ENCODE results near the gene AVPR2.

Gene AVPR2

DNA sequence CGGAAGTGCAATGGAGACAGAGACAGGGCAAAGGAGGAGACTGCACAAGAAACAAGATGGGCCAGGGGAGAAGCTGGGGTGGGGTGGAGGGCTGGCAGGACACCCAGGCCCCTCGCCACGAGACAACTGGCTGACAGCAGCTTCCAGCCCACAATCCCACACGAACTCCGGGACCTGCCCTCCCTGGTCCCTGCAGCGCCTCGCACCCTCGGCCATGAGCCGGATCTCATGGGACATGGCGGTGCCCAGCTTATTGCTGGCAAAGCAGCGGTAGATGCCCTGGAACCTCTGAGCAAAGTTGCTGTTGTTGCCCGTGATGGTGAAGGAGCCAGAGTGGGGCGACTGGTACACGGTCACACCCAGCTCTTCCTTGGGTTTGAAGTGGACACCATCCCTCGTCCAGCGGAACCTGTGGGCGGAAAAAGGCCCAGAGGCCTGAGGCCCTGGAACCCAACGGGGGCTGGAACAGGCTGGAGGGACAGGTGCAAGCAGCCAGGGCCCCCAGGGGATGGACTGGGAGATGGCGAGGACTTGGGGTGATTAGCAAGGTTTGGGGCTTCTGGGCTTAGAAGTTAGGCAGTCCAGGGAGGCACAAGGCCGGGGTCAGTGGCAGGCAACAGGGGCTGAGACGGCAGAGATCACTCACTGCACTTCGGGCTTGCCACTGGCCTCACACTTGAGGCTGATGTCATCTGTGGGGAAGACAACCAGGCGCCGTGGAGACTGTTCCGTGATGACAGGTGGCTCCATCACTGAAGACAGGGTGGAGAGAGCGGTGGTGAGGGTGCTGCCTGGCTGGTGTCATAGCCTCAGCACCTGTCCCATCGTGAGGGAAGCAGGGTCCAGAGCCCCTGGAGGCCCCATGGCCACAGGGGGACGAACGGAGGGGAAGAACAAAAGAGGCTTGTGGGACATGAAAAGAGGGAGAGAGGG, 32.3 kb upstream of the AVPR2 start:
- no peak for DNase-seq

- no peak for DNase-seq
Observed at GRCh38 chrX:153873282-153874084, 31.0 kb upstream of the AVPR2 start.

- DNase-seq: no peak
Observed at GRCh38 chrX:153874085-153874365, 30.4 kb upstream of the AVPR2 start.

- DNase-seq: no peak
Observed at GRCh38 chrX:153874366-153875125, 29.9 kb upstream of the AVPR2 start.

GRCh38 chrX:153875391-153876111, 28.9 kb upstream of the AVPR2 start:
- DNase-seq: peak; percentile 45

DNA sequence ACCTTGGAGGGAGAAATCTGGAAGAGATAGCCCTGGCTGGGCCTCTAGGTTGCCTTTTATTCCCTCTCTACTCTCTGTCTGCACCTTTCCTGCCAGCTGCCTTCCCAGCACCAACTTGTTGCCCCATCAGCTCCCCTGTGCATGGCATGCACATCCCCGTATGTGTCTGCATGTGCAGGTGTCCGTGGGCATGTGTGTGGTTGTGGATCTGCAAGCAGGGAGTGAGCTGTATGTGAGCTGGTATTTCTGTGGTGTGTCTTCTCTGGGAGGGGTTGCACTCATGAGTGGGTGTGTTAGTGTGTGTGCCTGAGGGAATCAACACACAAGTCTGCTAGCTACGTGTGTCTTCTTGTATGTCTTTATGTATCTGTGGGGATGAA, 28.4 kb upstream of the AVPR2 start:
- no peak for DNase-seq

GRCh38 chrX:153877571-153878261, 26.8 kb upstream of the AVPR2 start:
- no peak for DNase-seq

- no peak for DNase-seq
Observed at GRCh38 chrX:153878345-153878744, 26.1 kb upstream of the AVPR2 start.

GRCh38 chrX:153878969-153879653, 25.4 kb upstream of the AVPR2 start:
- DNase-seq: no peak

DNA sequence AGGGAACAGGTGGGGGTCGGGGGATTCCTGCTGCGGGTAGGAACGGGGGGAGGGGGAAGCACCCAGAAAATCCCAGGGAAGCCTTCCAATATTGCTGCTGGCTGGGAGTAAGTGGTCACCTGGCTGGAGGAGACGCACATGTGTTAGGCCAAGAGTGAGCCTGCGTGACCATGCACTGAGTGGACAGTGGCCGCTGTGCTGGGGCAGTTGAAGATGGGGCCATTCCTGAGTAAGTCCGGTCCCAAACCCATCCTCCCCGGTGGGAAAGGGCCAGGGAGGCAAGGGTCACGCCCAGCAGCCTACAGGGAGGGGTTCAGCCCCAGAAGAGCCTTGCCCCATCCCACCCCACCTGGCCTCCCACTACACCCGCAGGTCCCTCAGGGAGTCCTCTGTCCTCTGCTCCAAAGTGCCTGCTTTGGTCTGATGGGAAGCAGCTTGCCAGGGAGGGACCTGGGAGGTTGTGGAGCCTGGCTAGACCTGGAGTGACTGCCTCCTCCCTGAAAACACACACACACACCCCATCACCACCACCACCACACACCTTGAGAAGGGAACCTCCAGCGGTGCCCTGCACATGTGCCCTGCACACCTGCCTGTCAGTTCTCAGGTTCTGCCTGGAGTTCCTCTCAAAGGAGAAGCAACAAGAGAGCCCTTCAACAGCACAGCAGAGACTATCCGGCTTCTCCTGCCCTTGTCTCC, 24.6 kb upstream of the AVPR2 start:
- no peak for DNase-seq

GRCh38 chrX:153880440-153880815, 24.0 kb upstream of the AVPR2 start:
- no peak for DNase-seq

- DNase-seq: no peak
Observed at GRCh38 chrX:153881281-153881680, 23.2 kb upstream of the AVPR2 start.

DNA sequence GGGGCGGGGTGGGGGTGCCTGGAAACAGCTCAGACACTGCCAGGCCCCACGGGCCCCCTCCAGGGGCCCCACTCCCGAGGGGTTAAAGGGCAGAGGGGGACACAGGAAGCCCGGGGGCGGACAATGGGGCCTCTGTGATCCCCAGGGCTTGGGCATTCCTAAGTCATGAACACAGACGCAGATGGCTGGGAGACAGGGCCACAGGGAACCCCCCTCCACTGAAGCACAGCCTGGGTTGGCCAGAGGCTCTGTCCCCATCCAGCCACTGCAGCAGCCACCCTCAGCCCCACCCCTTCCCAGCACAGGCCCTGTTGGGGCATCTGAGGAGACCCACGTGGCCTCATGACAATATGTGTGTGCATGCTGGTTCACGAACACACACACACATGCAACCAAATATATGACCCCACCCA, 22.4 kb upstream of the AVPR2 start:
- DNase-seq: no peak

GRCh38 chrX:153882557-153882956, 21.9 kb upstream of the AVPR2 start:
- DNase-seq: no peak

- no peak for DNase-seq
Observed at GRCh38 chrX:153883163-153883843, 21.2 kb upstream of the AVPR2 start.

DNA sequence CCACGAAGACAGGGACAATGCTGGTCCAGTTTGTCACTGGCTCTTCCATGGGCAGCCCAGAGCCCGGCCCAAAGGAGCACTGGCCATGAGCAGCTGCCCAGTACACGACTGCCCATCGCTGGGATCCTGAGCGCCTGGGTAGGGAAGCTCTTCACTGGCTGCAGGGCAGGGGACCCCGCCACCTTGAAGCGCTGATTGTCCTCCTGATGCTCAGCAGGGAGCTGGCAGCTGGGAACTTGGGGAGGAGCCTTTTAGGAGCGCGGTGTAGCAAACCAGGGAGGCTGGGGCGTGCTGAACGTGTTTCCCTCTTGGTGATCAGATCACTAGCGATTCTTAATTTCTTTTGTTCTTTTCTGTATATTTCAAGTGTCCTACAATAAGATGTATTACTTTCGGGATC, 20.3 kb upstream of the AVPR2 start:
- no peak for DNase-seq

GRCh38 chrX:153884590-153884989, 19.9 kb upstream of the AVPR2 start:
- DNase-seq: no peak

- no peak for DNase-seq
Observed at GRCh38 chrX:153885208-153885787, 19.2 kb upstream of the AVPR2 start.

DNA sequence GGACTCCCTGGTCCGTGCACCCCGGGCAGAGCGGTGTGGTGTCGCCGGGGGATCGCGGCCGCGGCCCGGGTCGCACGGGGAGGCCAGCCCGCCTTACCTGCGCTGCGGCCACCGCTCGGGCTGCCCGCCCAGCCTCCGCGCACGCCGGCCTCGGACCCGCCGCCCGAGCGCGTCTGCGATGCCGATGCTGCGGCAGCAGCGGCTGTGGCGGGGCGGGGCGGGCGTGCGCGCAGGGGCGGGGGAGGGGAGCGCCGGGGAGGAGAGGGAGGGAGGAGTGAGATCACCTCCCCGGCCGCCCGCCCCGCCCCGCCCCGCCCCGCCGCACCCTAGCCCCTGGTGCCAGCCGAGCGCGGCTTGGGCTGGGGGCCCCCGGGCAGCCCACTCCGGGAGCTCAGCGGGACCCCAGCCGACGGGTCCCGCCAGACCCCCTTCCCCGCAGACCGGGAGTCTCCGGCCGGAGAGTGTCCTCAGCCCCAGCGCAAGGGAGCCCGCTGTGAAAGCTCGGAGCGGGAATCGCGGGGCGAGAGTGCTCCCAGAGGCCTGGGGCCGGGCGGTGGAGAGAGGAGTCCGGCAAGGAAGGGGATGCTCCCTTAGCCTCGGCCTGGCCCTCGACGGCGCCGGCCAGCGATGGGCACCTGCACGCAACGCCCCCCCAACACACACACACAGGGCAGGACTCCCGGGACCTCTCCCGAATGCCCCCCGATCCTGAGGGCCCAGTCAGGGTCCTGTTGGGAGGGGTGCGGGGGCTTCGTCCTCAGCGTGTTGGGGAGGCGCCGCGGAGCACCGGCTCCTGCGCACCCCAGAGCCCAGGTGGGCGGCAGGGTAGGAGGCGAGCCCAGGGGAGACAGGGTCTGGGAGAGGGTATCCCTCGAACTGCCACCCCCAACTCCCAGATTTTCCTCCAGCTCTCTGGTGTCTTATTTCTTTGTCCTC, 18.2 kb upstream of the AVPR2 start, which contains the start of gene L1CAM:
Gene L1CAM (minus strand): TSS at position 206 of the 936 bp plus-strand sequence. CDS start 10,337 bp downstream, outside the sequence.
- no peak for DNase-seq
